Stimulated activated naive B cell treated with anti-CD40 and anti-IgM and Interleukin-4, amounts not matched to agents 10 μg/mL and 1 μg/mL and 100 μg/mL, for 72 hours (primary cell): ENCODE measurements around the gene AGR2.
A peak's percentile ranks its signal among the peaks of the same experiment; 100 is the strongest.
"Not testable (repeated sequence)": the region's sequence is repeated elsewhere in the genome, so short reads cannot be mapped to it uniquely, and the experiment has no call there.

Source experiments
- ATAC-seq, 2 donors: fragments of 150-1000 bp; cut with Tn5 transposase; replicated peaks; 2 replicates each; pipeline ENCODE4 v1.10.0; 2021; ENCODE audit warnings: moderate library complexity in 1 of 2
- DNase-seq: peaks from one replicate; pipeline ENCODE4 v3.0.0; 2021
- H3K27ac Mint-ChIP-seq: one replicate; pipeline ENCODE4 v1.8.0; 2022; ENCODE audit warnings: mild to moderate bottlenecking, mixed read lengths
- H3K27me3 Mint-ChIP-seq, 2 donors: one replicate each; pipeline ENCODE4 v1.8.0; 2022; ENCODE audit warnings: mixed read lengths in 2 of 2
- H3K36me3 Mint-ChIP-seq, 2 donors: one replicate each; pipeline ENCODE4 v1.8.0; 2022; ENCODE audit warnings: mixed read lengths in 2 of 2, mild to moderate bottlenecking in 1 of 2
- H3K4me1 Mint-ChIP-seq, 2 donors: one replicate each; pipeline ENCODE4 v1.8.0; 2022; ENCODE audit warnings: mixed read lengths in 2 of 2, mild to moderate bottlenecking in 1 of 2
- H3K4me3 Mint-ChIP-seq, 2 donors: one replicate each; pipeline ENCODE4 v1.8.0; 2022; ENCODE audit warnings: mild to moderate bottlenecking in 2 of 2, mixed read lengths in 2 of 2, moderate library complexity in 1 of 2
- H3K9me3 Mint-ChIP-seq, 2 donors: one replicate each; pipeline ENCODE4 v1.8.0; 2022; ENCODE audit warnings: mixed read lengths in 2 of 2, mild to moderate bottlenecking in 1 of 2

The AGR2 gene

DNA sequence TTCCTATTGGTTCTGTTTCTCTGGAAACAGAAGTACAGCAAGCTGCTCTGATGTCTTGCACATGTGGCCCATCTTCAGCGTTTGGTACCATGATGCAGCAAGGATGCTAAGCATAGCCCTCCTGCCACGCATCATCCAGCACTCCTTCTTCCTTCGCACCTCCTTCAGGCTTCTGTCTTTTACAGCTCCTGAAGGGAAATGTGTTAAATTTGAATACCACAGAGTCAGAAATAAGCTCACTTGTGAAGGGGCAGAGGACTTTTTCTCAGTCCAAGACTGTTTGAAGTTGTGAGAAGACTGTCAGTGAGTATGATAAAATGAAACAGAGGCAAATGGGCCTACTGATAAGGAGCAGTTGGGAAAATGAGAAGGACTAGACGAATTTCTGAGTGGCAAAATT, 30.5 kb downstream of the AGR2 start:
- H3K27me3 Mint-ChIP-seq: no peaks in the 10 kb centered on the region
- ATAC-seq (no peak), DNase-seq (no peak)
- H3K4me1 Mint-ChIP-seq: peaks cover 31 to 51% of the 10 kb centered on the region in 2 donors
- H3K4me3 Mint-ChIP-seq: no peak overlapping the region
- H3K9me3 Mint-ChIP-seq: no peaks in the 10 kb centered on the region
- no peak overlapping the region for H3K27ac Mint-ChIP-seq
- H3K36me3 Mint-ChIP-seq: peaks cover 0 to 3% of the 10 kb centered on the region in 2 donors

DNA sequence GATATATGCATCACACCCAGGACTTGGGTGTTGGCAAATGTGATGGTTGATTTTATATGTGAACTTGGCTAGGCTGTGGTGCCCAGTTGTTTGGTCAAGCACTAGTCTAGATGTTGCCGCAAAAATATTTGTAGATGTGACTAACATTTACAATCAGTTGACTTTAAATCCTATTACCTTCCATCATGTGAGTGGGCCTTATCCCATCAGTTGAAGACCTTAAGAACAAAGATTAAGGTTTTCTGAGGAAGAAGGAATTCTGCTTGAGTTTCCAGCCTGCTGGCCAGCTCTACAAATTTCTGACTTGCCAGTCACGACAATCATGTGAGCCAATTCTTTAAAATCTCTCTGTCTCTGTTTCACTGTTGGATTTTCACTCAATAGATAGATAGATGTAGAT, 30.9 kb downstream of the AGR2 start:
- Mint-ChIP-seq H3K27ac (no peak overlapping the region), H3K27me3 (no peaks in the 10 kb centered on the region), H3K4me1 (peaks cover 31 to 48% of the 10 kb centered on the region in 2 donors), H3K4me3 (no peak overlapping the region), H3K36me3 (peaks cover 0 to 3% of the 10 kb centered on the region in 2 donors), H3K9me3 (no peaks in the 10 kb centered on the region)
- DNase-seq (no peak), ATAC-seq (no peak)

GRCh38 chr7:16773326-16773725, 31.5 kb downstream of the AGR2 start:
- no peak for DNase-seq
- Mint-ChIP-seq H3K27ac (no peak overlapping the region), H3K36me3 (peaks cover 0 to 3% of the 10 kb centered on the region in 2 donors), H3K4me1 (peaks cover 28 to 43% of the 10 kb centered on the region in 2 donors), H3K27me3 (no peaks in the 10 kb centered on the region), H3K9me3 (no peaks in the 10 kb centered on the region), H3K4me3 (no peak overlapping the region)
- no peak for ATAC-seq

GRCh38 chr7:16770657-16771329, 34.0 kb downstream of the AGR2 start:
- DNase-seq (no peak), ATAC-seq (peak; percentile 29 to 47)
- H3K4me1 Mint-ChIP-seq: peaks cover 33 to 57% of the 10 kb centered on the region in 2 donors
- no peaks in the 10 kb centered on the region for H3K27me3 Mint-ChIP-seq
- peaks cover 4 to 5% of the 10 kb centered on the region in 2 donors for H3K36me3 Mint-ChIP-seq
- H3K4me3 Mint-ChIP-seq: peak overlapping the region; percentile 47 to 64
- peak overlapping the region; percentile 68 for H3K27ac Mint-ChIP-seq
- no peaks in the 10 kb centered on the region for H3K9me3 Mint-ChIP-seq

GRCh38 chr7:16769994-16770393, 34.8 kb downstream of the AGR2 start:
- H3K9me3 Mint-ChIP-seq, DNase-seq, H3K27ac Mint-ChIP-seq, H3K27me3 Mint-ChIP-seq, H3K4me3 Mint-ChIP-seq, ATAC-seq, H3K36me3 Mint-ChIP-seq: not testable (repeated sequence)
- peaks cover 34 to 57% of the 10 kb centered on the region in 2 donors for H3K4me1 Mint-ChIP-seq

- Mint-ChIP-seq H3K9me3 (peaks cover 2 to 4% of the 10 kb centered on the region in 2 donors), H3K27ac (peak overlapping the region; percentile 56), H3K27me3 (no peaks in the 10 kb centered on the region), H3K4me3 (no peak overlapping the region), H3K4me1 (peaks cover 33 to 72% of the 10 kb centered on the region in 2 donors), H3K36me3 (peaks cover 8 to 19% of the 10 kb centered on the region in 2 donors)
- DNase-seq (no peak), ATAC-seq (peak in 1 of 2 donors; percentile 46)
Observed at GRCh38 chr7:16765436-16765859, 39.4 kb downstream of the AGR2 start.

DNA sequence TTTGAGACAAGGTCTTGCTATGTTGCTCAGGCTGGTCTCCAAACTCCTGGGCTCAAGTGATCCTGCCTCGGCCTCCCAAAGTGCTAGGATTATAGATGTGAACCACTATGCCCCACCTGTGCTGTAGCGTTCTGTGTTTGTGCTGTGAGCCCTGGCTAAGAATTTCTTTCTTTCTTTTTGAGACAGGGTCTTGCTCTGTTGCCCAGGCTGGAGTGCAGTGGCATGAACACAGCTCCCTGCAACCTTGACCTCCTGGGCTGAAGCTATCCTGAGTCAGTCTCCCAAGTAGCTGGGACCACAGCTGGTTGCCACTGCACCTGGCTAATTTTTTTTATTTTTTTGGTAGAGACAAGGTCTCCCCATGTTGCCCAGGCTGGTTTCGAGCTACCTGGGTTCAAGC, 39.9 kb downstream of the AGR2 start:
- peaks cover 2 to 4% of the 10 kb centered on the region in 2 donors for H3K9me3 Mint-ChIP-seq
- ATAC-seq (peak in 1 of 2 donors; percentile 14), DNase-seq (no peak)
- H3K4me1 Mint-ChIP-seq: peaks cover 36 to 74% of the 10 kb centered on the region in 2 donors
- H3K27ac Mint-ChIP-seq: peak overlapping the region; percentile 56
- H3K4me3 Mint-ChIP-seq: no peak overlapping the region
- H3K27me3 Mint-ChIP-seq: no peaks in the 10 kb centered on the region
- peaks cover 12 to 25% of the 10 kb centered on the region in 2 donors for H3K36me3 Mint-ChIP-seq

GRCh38 chr7:16762177-16762576, 42.6 kb downstream of the AGR2 start:
- H3K27me3 Mint-ChIP-seq: no peaks in the 10 kb centered on the region
- ATAC-seq: no peak
- peaks cover 44 to 76% of the 10 kb centered on the region in 2 donors for H3K4me1 Mint-ChIP-seq

GRCh38 chr7:16759840-16760239, 45.0 kb downstream of the AGR2 start:
- peak overlapping the region; percentile 82 for H3K27ac Mint-ChIP-seq
- ATAC-seq: peak; percentile 64 to 68

More at GRCh38 chr7:16762177-16762576, 42.6 kb downstream of the AGR2 start:
- Mint-ChIP-seq H3K4me3 (no peak overlapping the region), H3K9me3 (peaks cover 10 to 12% of the 10 kb centered on the region in 2 donors), H3K36me3 (peaks cover 18 to 33% of the 10 kb centered on the region in 2 donors), H3K27ac (peak overlapping the region; percentile 56)
- no peak for DNase-seq

GRCh38 chr7:16758631-16759611, 45.9 kb downstream of the AGR2 start:
- Mint-ChIP-seq H3K4me3 (peak overlapping the region; percentile 71 to 74), H3K27ac (peak overlapping the region; percentile 96)
- peak; percentile 55 to 70 for ATAC-seq

More at GRCh38 chr7:16759840-16760239, 45.0 kb downstream of the AGR2 start:
- Mint-ChIP-seq H3K9me3 (peaks cover 10 to 12% of the 10 kb centered on the region in 2 donors), H3K4me1 (peaks cover 42 to 77% of the 10 kb centered on the region in 2 donors), H3K4me3 (no peak overlapping the region), H3K27me3 (no peaks in the 10 kb centered on the region), H3K36me3 (peaks cover 18 to 29% of the 10 kb centered on the region in 2 donors)
- DNase-seq: no peak

DNA sequence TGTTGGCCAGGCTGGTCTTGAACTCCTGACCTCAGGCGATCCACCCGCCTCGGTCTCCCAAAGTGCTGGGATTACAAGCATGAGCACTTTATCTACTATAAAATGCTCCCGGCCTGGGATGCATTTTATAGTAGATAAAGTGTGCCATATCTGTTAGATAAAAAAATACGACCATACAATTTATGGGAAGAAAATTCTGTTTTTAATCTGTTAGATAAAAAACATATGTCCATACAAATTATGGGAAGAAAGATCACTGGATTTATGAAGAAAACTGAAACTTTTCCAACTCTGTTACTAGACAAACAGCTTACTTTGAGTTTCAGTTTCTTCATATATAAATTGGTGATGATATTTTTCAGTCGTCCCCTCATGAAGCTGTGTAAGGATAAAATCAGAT, 46.8 kb downstream of the AGR2 start:
- ATAC-seq (no peak), DNase-seq (no peak)
- H3K36me3 Mint-ChIP-seq: peaks cover 16 to 31% of the 10 kb centered on the region in 2 donors
- H3K4me3 Mint-ChIP-seq: no peak overlapping the region
- no peak overlapping the region for H3K27ac Mint-ChIP-seq
- H3K4me1 Mint-ChIP-seq: peaks cover 46 to 73% of the 10 kb centered on the region in 2 donors
- no peaks in the 10 kb centered on the region for H3K27me3 Mint-ChIP-seq
- H3K9me3 Mint-ChIP-seq: peaks cover 9 to 10% of the 10 kb centered on the region in 2 donors

More at GRCh38 chr7:16758631-16759611, 45.9 kb downstream of the AGR2 start:
- H3K36me3 Mint-ChIP-seq: peaks cover 16 to 33% of the 10 kb centered on the region in 2 donors
- no peaks in the 10 kb centered on the region for H3K27me3 Mint-ChIP-seq
- peaks cover 48 to 73% of the 10 kb centered on the region in 2 donors for H3K4me1 Mint-ChIP-seq
- DNase-seq: peak; percentile 20
- H3K9me3 Mint-ChIP-seq: peaks cover 10 to 12% of the 10 kb centered on the region in 2 donors

GRCh38 chr7:16755397-16755796, 49.4 kb downstream of the AGR2 start:
- Mint-ChIP-seq H3K27ac (no peak overlapping the region), H3K4me1 (peaks cover 37 to 49% of the 10 kb centered on the region in 2 donors), H3K27me3 (no peaks in the 10 kb centered on the region), H3K9me3 (peaks cover 7 to 8% of the 10 kb centered on the region in 2 donors), H3K4me3 (peak overlapping the region; percentile 92 to 98), H3K36me3 (peaks cover 12 to 17% of the 10 kb centered on the region in 2 donors)
- ATAC-seq (no peak), DNase-seq (no peak)

DNA sequence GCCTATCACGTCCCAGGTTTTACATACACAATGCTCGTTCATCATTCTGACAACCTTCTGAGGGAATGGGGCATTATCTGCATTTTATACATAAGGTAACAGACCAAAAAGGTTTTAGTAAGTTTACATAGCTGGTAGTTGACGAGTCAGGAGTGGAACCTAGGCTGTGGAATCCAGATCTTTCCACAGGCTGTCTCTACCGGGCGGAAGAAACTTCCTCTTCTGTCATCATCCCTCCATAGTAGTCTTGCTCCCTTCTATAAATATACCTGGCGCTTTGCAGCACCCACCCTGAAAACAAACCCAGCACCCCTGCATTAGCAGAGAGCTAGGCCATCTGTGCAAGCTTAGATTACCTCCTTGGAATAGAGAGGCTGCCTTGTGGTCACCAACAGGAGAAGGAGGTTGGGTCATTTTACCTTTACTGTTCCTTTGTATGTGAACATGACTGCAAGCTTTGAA, 49.9 kb downstream of the AGR2 start:
- H3K4me3 Mint-ChIP-seq: peak overlapping the region; percentile 92 to 98
- H3K27me3 Mint-ChIP-seq: no peaks in the 10 kb centered on the region
- no peak for DNase-seq
- H3K27ac Mint-ChIP-seq: peak overlapping the region; percentile 93
- H3K9me3 Mint-ChIP-seq: peaks cover 7% of the 10 kb centered on the region in 2 donors
- ATAC-seq: no peak
- peaks cover 32 to 44% of the 10 kb centered on the region in 2 donors for H3K4me1 Mint-ChIP-seq
- peaks cover 6 to 12% of the 10 kb centered on the region in 2 donors for H3K36me3 Mint-ChIP-seq
